Measurements from ENCODE around the gene BCAS1.

- TF ChIP-seq, protein P1, sequence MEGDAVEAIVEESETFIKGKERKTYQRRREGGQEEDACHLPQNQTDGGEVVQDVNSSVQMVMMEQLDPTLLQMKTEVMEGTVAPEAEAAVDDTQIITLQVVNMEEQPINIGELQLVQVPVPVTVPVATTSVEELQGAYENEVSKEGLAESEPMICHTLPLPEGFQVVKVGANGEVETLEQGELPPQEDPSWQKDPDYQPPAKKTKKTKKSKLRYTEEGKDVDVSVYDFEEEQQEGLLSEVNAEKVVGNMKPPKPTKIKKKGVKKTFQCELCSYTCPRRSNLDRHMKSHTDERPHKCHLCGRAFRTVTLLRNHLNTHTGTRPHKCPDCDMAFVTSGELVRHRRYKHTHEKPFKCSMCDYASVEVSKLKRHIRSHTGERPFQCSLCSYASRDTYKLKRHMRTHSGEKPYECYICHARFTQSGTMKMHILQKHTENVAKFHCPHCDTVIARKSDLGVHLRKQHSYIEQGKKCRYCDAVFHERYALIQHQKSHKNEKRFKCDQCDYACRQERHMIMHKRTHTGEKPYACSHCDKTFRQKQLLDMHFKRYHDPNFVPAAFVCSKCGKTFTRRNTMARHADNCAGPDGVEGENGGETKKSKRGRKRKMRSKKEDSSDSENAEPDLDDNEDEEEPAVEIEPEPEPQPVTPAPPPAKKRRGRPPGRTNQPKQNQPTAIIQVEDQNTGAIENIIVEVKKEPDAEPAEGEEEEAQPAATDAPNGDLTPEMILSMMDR (tag by site-specific recombination; IDR thresholded peaks at IDR 0.05), result no peak
- TF ChIP-seq ZNF785 (tag by site-specific recombination; IDR thresholded peaks at IDR 0.05) (no peak), ZNF121 (tag by site-specific recombination; IDR thresholded peaks at IDR 0.05) (no peak), YY1 (tag by site-specific recombination; IDR thresholded peaks at IDR 0.05) (no peak)
Measured at GRCh38 chr20:53950578-53950977, 119.8 kb downstream of the BCAS1 start.

Measured in HEK293 (cell line).